Caco-2 (cell line): ENCODE data around the gene TNPO2. TPM values are rescaled to one million over a fixed set of nuclear protein-coding genes. Genes with fewer than 3 reads are reported as not detected.

Experiments used
- BruUV-seq: library from RNA; stranded (reverse); fragments of 400-500 nt; replicated peaks from 2 replicates; lab custom pipeline; 2021; lab: Mats Ljungman, UMichigan
- CTCF ChIA-PET: fragments of 300-600 bp; sonication (Branson Sonifier 250); formaldehyde crosslinking; loops from one replicate; lab custom pipeline; 2022; ENCODE audit warnings: antibody characterized with exemption; lab: Charles Lee
- POLR2A ChIA-PET: fragments of 300-600 bp; sonication (Branson Sonifier 250); formaldehyde crosslinking; loops from one replicate; lab custom pipeline; 2022; ENCODE audit warnings: antibody characterized with exemption; lab: Charles Lee
- DNase-seq, 2 experiments: peaks; one replicate each; pipeline versions ENCODE4 v3.0.0 to v3.0.0-alpha.2; 2020 to 2022
- H3K27me3 ChIP-seq: replicated peaks from 2 replicates; pipeline ENCODE4 v1.6.0; 2011; ENCODE audit warnings: low read length; ENCODE audit not compliant: control insufficient read depth, insufficient read depth
- H3K36me3 ChIP-seq: 2 replicates; pipeline ENCODE4 v1.5.1; 2011; ENCODE audit warnings: low read length; ENCODE audit not compliant: control insufficient read depth, insufficient read depth
- H3K4me1 ChIP-seq: fragments of 250-450 bp; sonication (Bioruptor Pico); 2 replicates; pipeline ENCODE4 v1.5.1; 2020; ENCODE audit warnings: mild to moderate bottlenecking
- H3K4me3 ChIP-seq: 2 replicates; pipeline ENCODE4 v1.5.1; 2011; ENCODE audit warnings: low read depth, mild to moderate bottlenecking, control low read depth, low read length
- H3K9me3 ChIP-seq: fragments of 250-450 bp; sonication (Bioruptor Pico); 2 replicates; pipeline ENCODE4 v1.5.1; 2020; ENCODE audit warnings: mild to moderate bottlenecking, moderate library complexity
- H3K27ac Mint-ChIP-seq: one replicate; pipeline ENCODE4 v1.8.0; 2022; ENCODE audit warnings: mixed read lengths; ENCODE audit not compliant: unreplicated experiment
- H3K27me3 Mint-ChIP-seq: one replicate; pipeline ENCODE4 v1.8.0; 2022; ENCODE audit warnings: mixed read lengths; ENCODE audit not compliant: insufficient read depth, unreplicated experiment
- H3K36me3 Mint-ChIP-seq: one replicate; pipeline ENCODE4 v1.8.0; 2022; ENCODE audit warnings: mild to moderate bottlenecking, mixed read lengths; ENCODE audit not compliant: insufficient read depth, unreplicated experiment
- H3K4me1 Mint-ChIP-seq: one replicate; pipeline ENCODE4 v1.8.0; 2022; ENCODE audit warnings: low read depth, mixed read lengths; ENCODE audit not compliant: unreplicated experiment
- H3K4me3 Mint-ChIP-seq: one replicate; pipeline ENCODE4 v1.8.0; 2022; ENCODE audit warnings: mild to moderate bottlenecking, moderate library complexity, mixed read lengths; ENCODE audit not compliant: unreplicated experiment
- H3K9me3 Mint-ChIP-seq: one replicate; pipeline ENCODE4 v1.8.0; 2022; ENCODE audit warnings: mixed read lengths; ENCODE audit not compliant: unreplicated experiment
- CTCF ChIP-seq, 2 experiments: fragments of 200-600 bp in 1 of 2; IDR thresholded peaks; 1 replicate in 1 of 2; 2 replicates in 1 of 2; pipeline versions ENCODE4 v1.5.1 to v1.8.0; 2011 to 2022; ENCODE audit warnings: antibody characterized with exemption in 1 of 2, control low read depth in 1 of 2, inconsistent platforms in 1 of 2, low read depth in 1 of 2, low read length in 1 of 2, mild to moderate bottlenecking in 1 of 2, moderate library complexity in 1 of 2; ENCODE audit not compliant: insufficient read depth in 1 of 2, severe bottlenecking in 1 of 2, unreplicated experiment in 1 of 2
- intact Hi-C: fragments of 100-400 bp; cut with micrococcal nuclease; formaldehyde crosslinking; loops from one replicate; pipeline ENCODE4 v1.10.0; 2022; ENCODE audit not compliant: unreplicated experiment
- total RNA-seq: library from RNA; stranded (reverse); gene quantifications from 2 replicates; pipeline ENCODE4 v1.2.3, GENCODE V29; 2022

TNPO2 gene
- total RNA-seq, 1 experiment from 2014 or later, result 87.8 TPM

GRCh38 chr19:12721656-12722565, 1.8 kb downstream of the TNPO2 start:
- intact Hi-C loops, result loop anchor here (5.0 kb wide), 1 partner anchor 55 kb away; the partner anchor contains the start of gene HOOK2

GRCh38 chr19:12720851-12721655, 2.7 kb downstream of the TNPO2 start:
- H3K36me3 Mint-ChIP-seq, result peaks cover 66% of the 10 kb centered on the region
- no peak for TF ChIP-seq CTCF (IDR thresholded peaks at IDR 0.05; ENCODE audit: insufficient read depth in 1 of 2, low read depth in 1 of 2, low read length in 1 of 2, severe bottlenecking in 1 of 2, unreplicated experiment in 1 of 2)
- peaks cover 14% of the 10 kb centered on the region for H3K4me1 Mint-ChIP-seq
- H3K27ac Mint-ChIP-seq, result peak overlapping the region; percentile 77
- BruUV-seq, result no TSS peak
- 0 out of 2 replicates have a peak, but pooled peaks cover 8% of the 10 kb centered on the region for H3K4me1 ChIP-seq
- peak overlapping the region; percentile 92 for H3K4me3 ChIP-seq
- H3K36me3 ChIP-seq, result peaks cover 4% of the 10 kb centered on the region
- peak overlapping the region; percentile 91 for H3K4me3 Mint-ChIP-seq
- no peaks in the 10 kb centered on the region for H3K9me3 Mint-ChIP-seq
- ChIA-PET CTCF (interaction anchor here (0.6 kb wide), 1 partner anchor 70 kb away, joined by 5 read pairs; the partner anchor contains the start of gene JUNB), POLR2A (interaction anchor here (0.6 to 1.0 kb wide), 4 partner anchors 13 to 76 kb away, joined by 3 to 11 read pairs (median 4); partner anchors contain the start of gene GET3)
- no peaks in the 10 kb centered on the region for H3K27me3 Mint-ChIP-seq
- no peaks in the 10 kb centered on the region for H3K27me3 ChIP-seq
- DNase-seq, result no peak
- intact Hi-C loops, result loop anchor here (5.0 kb wide), 1 partner anchor 56 kb away; the partner anchor contains the start of gene HOOK2
- H3K9me3 ChIP-seq, result no peaks in the 10 kb centered on the region

More at GRCh38 chr19:12721656-12722565, 1.8 kb downstream of the TNPO2 start:
- peaks cover 2% of the 10 kb centered on the region; the same call in 1 of the 2 replicates for H3K36me3 ChIP-seq
- H3K27me3 ChIP-seq, result no peaks in the 10 kb centered on the region
- H3K36me3 Mint-ChIP-seq, result peaks cover 65% of the 10 kb centered on the region
- H3K9me3 Mint-ChIP-seq, result no peaks in the 10 kb centered on the region
- no peak for TF ChIP-seq CTCF (IDR thresholded peaks at IDR 0.05; ENCODE audit: insufficient read depth in 1 of 2, low read depth in 1 of 2, low read length in 1 of 2, severe bottlenecking in 1 of 2, unreplicated experiment in 1 of 2)
- no peaks in the 10 kb centered on the region for H3K9me3 ChIP-seq
- ChIA-PET CTCF (interaction anchor here (0.6 to 1.7 kb wide), 6 partner anchors 12 to 219 kb away, joined by 3 to 11 read pairs (median 5); partner anchors contain the start of genes JUNB and TRIR), POLR2A (interaction anchor here (0.6 to 1.5 kb wide), 4 partner anchors 12 to 75 kb away, joined by 3 to 11 read pairs (median 5); partner anchors contain the start of genes GET3 and JUNB)
- no TSS peak for BruUV-seq
- H3K4me1 ChIP-seq, result 0 out of 2 replicates have a peak, but pooled peaks cover 8% of the 10 kb centered on the region
- peaks cover 14% of the 10 kb centered on the region for H3K4me1 Mint-ChIP-seq
- DNase-seq, result peak; percentile 59 to 62
- H3K27ac Mint-ChIP-seq, result peak overlapping the region; percentile 77
- H3K4me3 ChIP-seq, result peak overlapping the region; percentile 92
- no peaks in the 10 kb centered on the region for H3K27me3 Mint-ChIP-seq
- H3K4me3 Mint-ChIP-seq, result peak overlapping the region; percentile 91
